ENCODE data around the gene DYSF.

- TF ChIP-seq, protein P1, sequence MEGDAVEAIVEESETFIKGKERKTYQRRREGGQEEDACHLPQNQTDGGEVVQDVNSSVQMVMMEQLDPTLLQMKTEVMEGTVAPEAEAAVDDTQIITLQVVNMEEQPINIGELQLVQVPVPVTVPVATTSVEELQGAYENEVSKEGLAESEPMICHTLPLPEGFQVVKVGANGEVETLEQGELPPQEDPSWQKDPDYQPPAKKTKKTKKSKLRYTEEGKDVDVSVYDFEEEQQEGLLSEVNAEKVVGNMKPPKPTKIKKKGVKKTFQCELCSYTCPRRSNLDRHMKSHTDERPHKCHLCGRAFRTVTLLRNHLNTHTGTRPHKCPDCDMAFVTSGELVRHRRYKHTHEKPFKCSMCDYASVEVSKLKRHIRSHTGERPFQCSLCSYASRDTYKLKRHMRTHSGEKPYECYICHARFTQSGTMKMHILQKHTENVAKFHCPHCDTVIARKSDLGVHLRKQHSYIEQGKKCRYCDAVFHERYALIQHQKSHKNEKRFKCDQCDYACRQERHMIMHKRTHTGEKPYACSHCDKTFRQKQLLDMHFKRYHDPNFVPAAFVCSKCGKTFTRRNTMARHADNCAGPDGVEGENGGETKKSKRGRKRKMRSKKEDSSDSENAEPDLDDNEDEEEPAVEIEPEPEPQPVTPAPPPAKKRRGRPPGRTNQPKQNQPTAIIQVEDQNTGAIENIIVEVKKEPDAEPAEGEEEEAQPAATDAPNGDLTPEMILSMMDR (IDR thresholded peaks at IDR 0.05 in 2 of 3, conservative IDR thresholded peaks at IDR 0.05 in 1 of 3; ENCODE audit: borderline replicate concordance in 1 of 3, insufficient read depth in 1 of 3, low read depth in 2 of 3, low read length in 2 of 3), result no peak
- TF ChIP-seq POLR2A (IDR thresholded peaks at IDR 0.05; ENCODE audit: borderline replicate concordance, extremely low read depth, insufficient read depth, insufficient read length) (no peak), ZBTB33 (IDR thresholded peaks at IDR 0.05; ENCODE audit: extremely low read depth, insufficient replicate concordance, low read length) (no peak)
Observed at GRCh38 chr2:71691747-71692441, 238.5 kb downstream of the DYSF start.
